Activated CD4-positive, alpha-beta T cell treated with anti-CD3 and anti-CD28 coated beads, Interleukin-2, amount 10 ng/mL, durations not matched to agents 24 days and 14 days (primary cell): ENCODE measurements around the gene MIOS. TPM values are rescaled to one million over a fixed set of nuclear protein-coding genes. Genes with fewer than 3 reads are reported as not detected.

Experiments used
- DNase-seq: peaks from one replicate; pipeline ENCODE4 v3.0.0; 2022
- H3K27ac Mint-ChIP-seq: one replicate; pipeline ENCODE4 v1.8.0; 2022; ENCODE audit warnings: mild to moderate bottlenecking, mixed read lengths
- H3K27me3 Mint-ChIP-seq: one replicate; pipeline ENCODE4 v1.8.0; 2022; ENCODE audit warnings: mixed read lengths
- H3K36me3 Mint-ChIP-seq: one replicate; pipeline ENCODE4 v1.8.0; 2022; ENCODE audit warnings: low read depth, mild to moderate bottlenecking, mixed read lengths
- H3K4me1 Mint-ChIP-seq: one replicate; pipeline ENCODE4 v1.8.0; 2021; ENCODE audit warnings: mixed read lengths
- H3K4me3 Mint-ChIP-seq: one replicate; pipeline ENCODE4 v1.8.0; 2022; ENCODE audit warnings: mild to moderate bottlenecking, moderate library complexity, mixed read lengths
- H3K9me3 Mint-ChIP-seq: one replicate; pipeline ENCODE4 v1.8.0; 2021; ENCODE audit warnings: mixed read lengths
- intact Hi-C: fragments of 100-400 bp; cut with micrococcal nuclease; formaldehyde crosslinking; loops from one replicate; pipeline ENCODE4 v1.15.1; 2023
- total RNA-seq: library from RNA; stranded (reverse); gene quantifications from 2 replicates; pipeline ENCODE4 v1.2.3, GENCODE V29; 2022

Gene MIOS
- total RNA-seq, 1 donor from 2014 or later, result 33.3 TPM

- Mint-ChIP-seq H3K4me3 (no peak overlapping the region), H3K9me3 (peaks cover 8% of the 10 kb centered on the region), H3K36me3 (peaks cover 6% of the 10 kb centered on the region), H3K27ac (no peak overlapping the region), H3K27me3 (peaks cover 20% of the 10 kb centered on the region), H3K4me1 (peaks cover 9% of the 10 kb centered on the region)
- intact Hi-C loops, result loop anchor here (10.0 kb wide), 1 partner anchor 211 kb away; no protein-coding TSS in a partner anchor
- DNase-seq, result no peak
Measured at GRCh38 chr7:7563813-7564212, 2.9 kb upstream of the MIOS start.

- H3K9me3 Mint-ChIP-seq, result peaks cover 6% of the 10 kb centered on the region
- H3K4me1 Mint-ChIP-seq, result peaks cover 15% of the 10 kb centered on the region
- H3K4me3 Mint-ChIP-seq, result no peak overlapping the region
- peaks cover 16% of the 10 kb centered on the region for H3K27me3 Mint-ChIP-seq
- no peak for DNase-seq
- peaks cover 9% of the 10 kb centered on the region for H3K36me3 Mint-ChIP-seq
- intact Hi-C loops, result loop anchor here (10.0 kb wide), 1 partner anchor 210 kb away; no protein-coding TSS in a partner anchor
- no peak overlapping the region for H3K27ac Mint-ChIP-seq
Measured at GRCh38 chr7:7564323-7564780, 2.3 kb upstream of the MIOS start.

- DNase-seq, result no peak
- Mint-ChIP-seq H3K27ac (no peak overlapping the region), H3K36me3 (peaks cover 15% of the 10 kb centered on the region), H3K9me3 (peaks cover 6% of the 10 kb centered on the region), H3K4me1 (peaks cover 22% of the 10 kb centered on the region), H3K27me3 (peaks cover 11% of the 10 kb centered on the region), H3K4me3 (no peak overlapping the region)
- intact Hi-C loops, result loop anchor here (1.0 to 10.0 kb wide), 5 partner anchors 75 to 567 kb away; partner anchors contain the start of genes GLCCI1 and UMAD1
Measured at GRCh38 chr7:7565018-7565680, 1.5 kb upstream of the MIOS start.

- H3K27ac Mint-ChIP-seq, result no peak overlapping the region
- H3K36me3 Mint-ChIP-seq, result peaks cover 17% of the 10 kb centered on the region
- intact Hi-C loops, result loop anchor here (1.0 to 10.0 kb wide), 6 partner anchors 74 to 566 kb away; partner anchors contain the start of genes C1GALT1, GLCCI1 and UMAD1
- H3K27me3 Mint-ChIP-seq, result peaks cover 2% of the 10 kb centered on the region
- peak; percentile 65 for DNase-seq
- peaks cover 3% of the 10 kb centered on the region for H3K9me3 Mint-ChIP-seq
- no peak overlapping the region for H3K4me3 Mint-ChIP-seq
- H3K4me1 Mint-ChIP-seq, result peaks cover 23% of the 10 kb centered on the region
Measured at GRCh38 chr7:7565746-7566650, 686 bp upstream of the MIOS start.

GRCh38 chr7:7567898-7568531 is 1.3 kb downstream of the MIOS start:
- Mint-ChIP-seq H3K27me3 (no peaks in the 10 kb centered on the region), H3K4me1 (peaks cover 30% of the 10 kb centered on the region), H3K27ac (peak overlapping the region; percentile 79), H3K9me3 (no peaks in the 10 kb centered on the region), H3K36me3 (peaks cover 24% of the 10 kb centered on the region), H3K4me3 (peak overlapping the region; percentile 84)
- intact Hi-C loops, result loop anchor here (5.0 to 10.0 kb wide), 4 partner anchors 207 to 564 kb away; partner anchors contain the start of gene GLCCI1
- DNase-seq, result no peak

GRCh38 chr7:7568553-7568952 is 1.9 kb downstream of the MIOS start:
- Mint-ChIP-seq H3K27ac (peak overlapping the region; percentile 70), H3K36me3 (peaks cover 29% of the 10 kb centered on the region), H3K9me3 (no peaks in the 10 kb centered on the region), H3K4me3 (peak overlapping the region; percentile 84), H3K4me1 (peaks cover 33% of the 10 kb centered on the region), H3K27me3 (no peaks in the 10 kb centered on the region)
- intact Hi-C loops, result loop anchor here (5.0 to 10.0 kb wide), 4 partner anchors 206 to 564 kb away; partner anchors contain the start of gene GLCCI1
- DNase-seq, result no peak

GRCh38 chr7:7569081-7569527 is 2.4 kb downstream of the MIOS start:
- peaks cover 33% of the 10 kb centered on the region for H3K4me1 Mint-ChIP-seq
- no peaks in the 10 kb centered on the region for H3K9me3 Mint-ChIP-seq
- H3K36me3 Mint-ChIP-seq, result peaks cover 33% of the 10 kb centered on the region
- DNase-seq, result no peak
- no peaks in the 10 kb centered on the region for H3K27me3 Mint-ChIP-seq
- H3K27ac Mint-ChIP-seq, result peak overlapping the region; percentile 70
- intact Hi-C loops, result loop anchor here (5.0 to 10.0 kb wide), 4 partner anchors 206 to 563 kb away; partner anchors contain the start of gene GLCCI1
- H3K4me3 Mint-ChIP-seq, result peak overlapping the region; percentile 84

GRCh38 chr7:7569615-7570014 is 2.9 kb downstream of the MIOS start:
- DNase-seq, result no peak
- Mint-ChIP-seq H3K4me3 (peak overlapping the region; percentile 84), H3K27ac (peak overlapping the region; percentile 70), H3K9me3 (no peaks in the 10 kb centered on the region), H3K36me3 (peaks cover 36% of the 10 kb centered on the region), H3K4me1 (peaks cover 33% of the 10 kb centered on the region), H3K27me3 (no peaks in the 10 kb centered on the region)
- intact Hi-C loops, result loop anchor here (5.0 to 10.0 kb wide), 4 partner anchors 205 to 563 kb away; partner anchors contain the start of gene GLCCI1

GRCh38 chr7:7570584-7570983 is 3.9 kb downstream of the MIOS start:
- no peak for DNase-seq
- Mint-ChIP-seq H3K4me3 (no peak overlapping the region), H3K27ac (no peak overlapping the region), H3K36me3 (peaks cover 39% of the 10 kb centered on the region), H3K27me3 (no peaks in the 10 kb centered on the region), H3K9me3 (no peaks in the 10 kb centered on the region), H3K4me1 (peaks cover 33% of the 10 kb centered on the region)
- intact Hi-C loops, result no loop called here

- Mint-ChIP-seq H3K9me3 (no peaks in the 10 kb centered on the region), H3K27ac (no peak overlapping the region), H3K4me3 (no peak overlapping the region), H3K36me3 (peaks cover 35% of the 10 kb centered on the region), H3K27me3 (no peaks in the 10 kb centered on the region), H3K4me1 (peaks cover 24% of the 10 kb centered on the region)
- no peak for DNase-seq
- intact Hi-C loops, result no loop called here
Measured at GRCh38 chr7:7573701-7574100, 7.0 kb downstream of the MIOS start.

- intact Hi-C loops, result no loop called here
- no peak for DNase-seq
- Mint-ChIP-seq H3K4me3 (no peak overlapping the region), H3K36me3 (peaks cover 27% of the 10 kb centered on the region), H3K9me3 (no peaks in the 10 kb centered on the region), H3K4me1 (peaks cover 9% of the 10 kb centered on the region), H3K27me3 (no peaks in the 10 kb centered on the region), H3K27ac (no peak overlapping the region)
Measured at GRCh38 chr7:7576344-7576743, 9.7 kb downstream of the MIOS start.

- Mint-ChIP-seq H3K36me3 (peaks cover 25% of the 10 kb centered on the region), H3K9me3 (no peaks in the 10 kb centered on the region), H3K27me3 (no peaks in the 10 kb centered on the region), H3K27ac (no peak overlapping the region), H3K4me1 (peaks cover 4% of the 10 kb centered on the region), H3K4me3 (no peak overlapping the region)
- intact Hi-C loops, result no loop called here
- no peak for DNase-seq
Measured at GRCh38 chr7:7577888-7578287, 11.2 kb downstream of the MIOS start.

GRCh38 chr7:7579638-7580037 is 13.0 kb downstream of the MIOS start:
- Mint-ChIP-seq H3K27ac (no peak overlapping the region), H3K27me3 (no peaks in the 10 kb centered on the region), H3K9me3 (no peaks in the 10 kb centered on the region), H3K4me1 (no peaks in the 10 kb centered on the region), H3K4me3 (no peak overlapping the region), H3K36me3 (peaks cover 12% of the 10 kb centered on the region)
- intact Hi-C loops, result no loop called here
- DNase-seq, result no peak
